ENCODE data around the gene ZMYND8.

Gene ZMYND8

GRCh38 chr20:47362361-47363219 lies 6.1 kb upstream of the ZMYND8 start:
- no peak overlapping the region for H3K4me3 ChIP-seq (replicated peaks; ENCODE audit: low read depth, low read length)
- no peaks in the 10 kb centered on the region for H3K36me3 ChIP-seq (ENCODE audit: control insufficient read depth, insufficient read depth, low read length)
- DNase-seq (ENCODE audit: extremely low read depth, insufficient read length) = no peak
- H3K27me3 ChIP-seq (replicated peaks; ENCODE audit: control insufficient read depth, insufficient read depth, low read length) = no peaks in the 10 kb centered on the region
- no peak for TF ChIP-seq CTCF (IDR thresholded peaks at IDR 0.05; ENCODE audit: insufficient read depth, low read length, poor library complexity, severe bottlenecking)

- no peaks in the 10 kb centered on the region for H3K27me3 ChIP-seq (replicated peaks; ENCODE audit: control insufficient read depth, insufficient read depth, low read length)
- no peak for DNase-seq (ENCODE audit: extremely low read depth, insufficient read length)
- TF ChIP-seq CTCF (IDR thresholded peaks at IDR 0.05; ENCODE audit: insufficient read depth, low read length, poor library complexity, severe bottlenecking) = no peak
- no peaks in the 10 kb centered on the region for H3K36me3 ChIP-seq (ENCODE audit: control insufficient read depth, insufficient read depth, low read length)
- no peak overlapping the region for H3K4me3 ChIP-seq (replicated peaks; ENCODE audit: low read depth, low read length)
These were observed 4.8 kb upstream of the ZMYND8 start for GRCh38 chr20:47361057-47361915.

GRCh38 chr20:47360297-47361056 lies 4.0 kb upstream of the ZMYND8 start:
- Histone ChIP-seq H3K36me3 (ENCODE audit: control insufficient read depth, insufficient read depth, low read length) (no peaks in the 10 kb centered on the region), H3K4me3 (replicated peaks; ENCODE audit: low read depth, low read length) (no peak overlapping the region), H3K27me3 (replicated peaks; ENCODE audit: control insufficient read depth, insufficient read depth, low read length) (no peaks in the 10 kb centered on the region)
- peak; percentile 62 for DNase-seq (ENCODE audit: extremely low read depth, insufficient read length)
- TF ChIP-seq CTCF (IDR thresholded peaks at IDR 0.05; ENCODE audit: insufficient read depth, low read length, poor library complexity, severe bottlenecking) = no peak

GRCh38 chr20:47359530-47360296 lies 3.2 kb upstream of the ZMYND8 start:
- Histone ChIP-seq H3K36me3 (ENCODE audit: control insufficient read depth, insufficient read depth, low read length) (no peaks in the 10 kb centered on the region), H3K4me3 (replicated peaks; ENCODE audit: low read depth, low read length) (no peak overlapping the region), H3K27me3 (replicated peaks; ENCODE audit: control insufficient read depth, insufficient read depth, low read length) (no peaks in the 10 kb centered on the region)
- DNase-seq (ENCODE audit: extremely low read depth, insufficient read length) = no peak
- TF ChIP-seq CTCF (IDR thresholded peaks at IDR 0.05; ENCODE audit: insufficient read depth, low read length, poor library complexity, severe bottlenecking) = no peak
